GM12865 (cell line): ENCODE data around the gene KBTBD13.

Experiments used
- DNase-seq: peaks from one replicate; pipeline ENCODE4 v3.0.0; 2010; ENCODE audit warnings: low read depth
- H3K4me3 ChIP-seq: 2 replicates; pipeline ENCODE4 v1.5.1; 2011; ENCODE audit warnings: mild to moderate bottlenecking, low read depth, low read length, control low read depth
- CTCF ChIP-seq: IDR thresholded peaks from 2 replicates; pipeline ENCODE4 v1.5.1; 2011; ENCODE audit warnings: low read length, control low read depth, low read depth, inconsistent platforms; ENCODE audit not compliant: insufficient read depth; ENCODE audit errors: missing control alignments

The KBTBD13 gene

GRCh38 chr15:65110676-65111292 is 34.2 kb downstream of the KBTBD13 start:
- TF ChIP-seq CTCF = no peak
- no peak for DNase-seq
- H3K4me3 ChIP-seq = no peak overlapping the region

GRCh38 chr15:65115086-65115485 is 38.5 kb downstream of the KBTBD13 start, which contains the start of gene UBAP1L:
Gene UBAP1L, minus strand, starts transcription at chr15:65115200. Its CDS starts 8,985 bp downstream, at chr15:65106215.
- no peak for TF ChIP-seq CTCF
- H3K4me3 ChIP-seq = no peak within 1 kb of the TSS
- no peak for DNase-seq

GRCh38 chr15:65115542-65115941 is 39.0 kb downstream of the KBTBD13 start:
- no peak for DNase-seq
- H3K4me3 ChIP-seq = no peak overlapping the region
- no peak for TF ChIP-seq CTCF
